Renal cortical epithelial cell (primary cell): ENCODE results near the gene FBXL4. TPM values are rescaled to one million over a fixed set of nuclear protein-coding genes. Genes with fewer than 3 reads are reported as not detected.

Experiments
- DNase-seq: peaks from one replicate; pipeline ENCODE4 v3.0.0-alpha.2; 2011; ENCODE audit warnings: low read depth
- total RNA-seq: library from RNA; depleted of rRNA; stranded (reverse); fragments of >200 nt; gene quantifications from 2 replicates; pipeline ENCODE4 v1.2.3, GENCODE V29; 2014

The FBXL4 gene
- 20.0 and 39.4 TPM in 2 replicates for total RNA-seq

DNA sequence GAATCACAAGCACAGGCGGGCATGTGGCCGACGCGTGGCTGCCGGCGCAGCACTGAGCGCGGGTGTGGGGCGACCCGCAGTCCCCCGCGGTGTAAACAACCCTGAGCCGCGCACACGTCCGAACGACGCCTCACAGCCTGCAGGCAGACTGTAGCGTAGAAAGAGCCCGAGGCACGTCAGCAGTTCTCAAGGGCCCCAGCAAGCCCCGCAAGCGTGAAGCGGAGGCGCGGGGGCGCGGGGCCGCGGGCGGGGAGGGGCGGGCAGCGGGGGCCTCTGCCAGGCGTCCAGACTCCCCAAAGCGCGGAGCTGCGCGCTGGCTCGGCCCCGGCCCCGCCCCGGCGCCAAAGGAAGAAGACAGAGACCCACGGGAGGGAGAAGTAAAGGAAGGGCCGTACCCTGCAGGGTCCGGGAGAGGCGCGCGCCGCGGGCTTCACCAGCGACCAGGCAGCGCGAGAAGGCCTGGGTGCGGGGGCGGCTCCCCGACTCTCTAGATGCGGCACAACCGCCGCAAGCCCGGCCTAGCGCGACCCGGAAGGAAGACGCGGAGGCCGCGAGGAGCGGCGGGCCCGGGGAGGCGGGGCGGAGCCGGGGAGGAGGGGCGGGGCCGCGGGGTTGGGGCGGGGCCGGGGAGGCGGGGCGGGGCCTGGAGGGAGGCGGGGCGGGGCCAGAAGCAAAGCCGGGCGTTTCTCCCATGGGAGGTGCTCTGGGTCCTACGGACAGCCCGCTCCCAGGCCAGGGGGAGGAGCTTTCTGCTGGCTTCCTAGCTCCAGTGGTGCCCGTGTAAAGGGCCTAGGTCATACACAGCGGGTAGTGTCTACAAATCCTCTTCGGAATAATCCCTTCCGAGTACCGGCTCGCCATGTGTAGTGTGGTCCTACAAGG is at the start of gene FBXL4:
Gene FBXL4 (minus strand): TSS at position 536 of the 882 bp plus-strand sequence. CDS start 20,958 bp downstream, outside the sequence.
- DNase-seq: peak; percentile 65

GRCh38 chr6:98995116-98995515 is 47.4 kb upstream of the FBXL4 start:
- DNase-seq: no peak

GRCh38 chr6:98992535-98992934 is 44.8 kb upstream of the FBXL4 start:
- no peak for DNase-seq

- DNase-seq: no peak
These were observed 38.4 kb upstream of the FBXL4 start for GRCh38 chr6:98986071-98986615.

- DNase-seq: no peak
These were observed 37.6 kb upstream of the FBXL4 start for GRCh38 chr6:98985391-98985790.

DNA sequence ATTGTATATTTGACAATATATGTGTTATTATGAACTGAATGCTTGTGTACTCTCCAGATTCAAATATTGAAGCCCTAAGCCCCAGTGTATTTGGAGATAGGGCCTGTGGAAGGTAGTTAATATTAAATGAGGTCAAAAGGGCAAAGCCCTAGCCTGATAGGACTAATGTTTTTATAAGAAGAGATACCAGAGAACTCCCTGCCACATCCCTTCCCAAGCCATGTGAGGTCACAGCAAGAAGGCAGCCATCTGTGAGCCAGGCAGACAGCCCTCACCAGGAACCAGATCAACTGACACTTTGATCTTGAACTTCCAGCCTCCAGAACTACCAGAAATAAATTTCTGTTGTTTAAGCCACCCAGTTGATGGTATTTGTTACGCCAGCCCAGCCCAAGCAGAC is 36.4 kb upstream of the FBXL4 start:
- DNase-seq: no peak

- no peak for DNase-seq
These were observed 33.7 kb upstream of the FBXL4 start for GRCh38 chr6:98981473-98981872.

GRCh38 chr6:98980819-98981218 is 33.1 kb upstream of the FBXL4 start:
- peak; percentile 28 for DNase-seq

GRCh38 chr6:98977671-98978292 is 30.0 kb upstream of the FBXL4 start:
- DNase-seq: peak; percentile 81

DNA sequence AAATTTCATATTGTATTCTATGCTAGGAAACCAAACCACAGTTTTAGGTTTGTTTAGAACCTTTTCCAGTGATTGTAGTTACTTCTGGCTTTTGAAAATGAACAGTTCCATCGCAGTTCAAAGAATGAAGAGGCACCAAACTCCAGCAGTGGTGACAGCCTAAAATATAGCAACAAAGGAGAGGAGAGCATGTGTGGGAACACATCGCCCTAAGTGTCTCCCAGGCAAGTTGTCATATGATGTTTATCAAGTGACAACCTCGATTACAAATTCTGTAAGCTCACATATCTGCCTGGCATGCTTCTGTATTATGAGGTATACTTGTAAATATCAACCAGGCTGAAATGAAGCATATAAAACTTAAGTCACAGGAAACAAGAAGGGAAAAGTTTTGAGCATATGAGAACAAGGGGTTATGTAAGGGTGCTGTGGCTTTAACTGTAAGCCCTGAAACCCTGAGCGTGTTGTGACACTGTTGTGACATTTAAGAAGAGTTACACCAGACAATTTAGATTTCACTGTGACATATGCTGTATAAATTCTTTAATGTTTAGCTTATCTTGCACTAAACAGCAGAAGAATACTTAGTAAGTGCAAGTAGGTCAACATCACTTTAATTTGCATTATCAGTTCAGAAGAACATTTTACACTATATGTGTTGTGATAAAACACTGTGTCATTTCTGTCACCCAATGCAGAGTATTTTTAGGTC is 29.1 kb upstream of the FBXL4 start:
- no peak for DNase-seq

DNA sequence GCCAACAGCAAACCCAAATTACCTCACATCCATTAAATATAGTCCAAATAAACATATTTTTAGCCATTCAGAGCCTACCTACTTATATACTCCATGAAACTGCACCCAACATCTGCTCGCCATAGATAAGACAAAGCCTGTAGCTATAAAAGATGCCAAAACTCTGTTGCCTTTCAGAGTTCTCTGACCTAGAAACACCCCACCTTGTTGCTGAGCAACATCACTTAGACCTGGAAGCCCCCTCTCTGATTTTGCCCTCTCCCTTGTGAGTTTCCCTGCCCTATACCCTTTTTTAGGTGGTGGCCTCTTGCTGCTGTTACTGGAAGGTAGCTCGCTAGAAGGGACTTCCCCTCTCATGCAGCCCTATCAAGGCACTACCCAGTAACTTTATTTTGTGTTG is 27.7 kb upstream of the FBXL4 start:
- no peak for DNase-seq

DNA sequence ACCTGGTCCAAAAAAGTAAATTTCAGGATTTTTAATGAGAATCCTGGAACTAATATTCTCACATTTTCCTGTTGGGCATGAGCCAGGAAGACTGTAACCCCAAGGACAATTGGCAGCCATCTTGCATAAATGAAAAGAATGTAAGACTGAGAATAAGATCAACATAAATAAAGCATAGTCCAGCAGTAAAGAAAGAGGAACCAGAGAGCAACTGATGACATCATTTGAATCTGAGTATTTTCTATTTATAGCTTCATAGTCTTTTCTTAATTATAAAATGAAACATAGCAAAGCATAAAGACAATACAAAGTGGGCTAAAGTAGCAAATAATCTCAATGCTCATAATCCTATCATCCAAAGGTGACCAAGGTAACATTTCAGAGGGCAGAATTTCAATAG is 26.6 kb upstream of the FBXL4 start:
- no peak for DNase-seq

GRCh38 chr6:98973571-98973970 is 25.8 kb upstream of the FBXL4 start:
- no peak for DNase-seq

GRCh38 chr6:98971303-98971702 is 23.6 kb upstream of the FBXL4 start:
- DNase-seq: no peak

DNA sequence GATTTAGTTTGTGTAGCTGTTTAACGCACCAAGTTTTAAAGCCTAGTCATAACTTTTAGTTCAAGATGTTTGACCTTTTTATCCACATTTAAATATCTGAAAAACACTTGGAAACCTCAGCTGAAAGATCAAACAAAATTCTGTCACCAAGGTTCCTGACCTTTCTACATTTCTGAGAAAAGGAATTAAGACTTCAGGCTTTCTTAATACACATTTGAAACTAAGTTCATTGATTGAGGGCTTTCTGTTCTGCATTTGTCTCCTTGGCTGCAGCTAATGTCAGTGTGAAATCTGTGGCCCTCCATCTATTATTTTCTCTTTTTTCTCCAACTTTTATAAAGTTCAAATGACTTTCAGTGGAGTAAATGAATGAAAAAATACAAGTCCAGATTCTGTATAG is 22.7 kb upstream of the FBXL4 start:
- no peak for DNase-seq

DNA sequence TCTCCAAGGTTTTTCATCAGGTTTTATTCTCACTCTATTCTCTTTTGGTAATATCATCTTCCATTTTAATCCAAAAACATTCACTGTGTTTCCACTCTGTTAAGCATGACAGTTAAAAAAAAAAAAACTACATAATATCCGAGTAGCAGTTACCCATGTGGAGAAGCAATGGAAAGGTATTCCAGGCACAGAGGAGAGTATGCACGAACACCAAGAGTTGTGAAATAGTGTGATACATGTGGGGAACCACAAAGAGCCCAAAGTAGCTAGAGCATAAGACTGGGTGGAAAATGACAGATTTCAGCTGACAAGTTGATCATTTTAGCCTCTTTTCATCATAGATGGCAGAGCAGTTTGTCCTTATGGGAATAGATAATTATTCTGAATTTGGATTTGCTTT is 19.9 kb upstream of the FBXL4 start:
- DNase-seq: peak; percentile 59

DNA sequence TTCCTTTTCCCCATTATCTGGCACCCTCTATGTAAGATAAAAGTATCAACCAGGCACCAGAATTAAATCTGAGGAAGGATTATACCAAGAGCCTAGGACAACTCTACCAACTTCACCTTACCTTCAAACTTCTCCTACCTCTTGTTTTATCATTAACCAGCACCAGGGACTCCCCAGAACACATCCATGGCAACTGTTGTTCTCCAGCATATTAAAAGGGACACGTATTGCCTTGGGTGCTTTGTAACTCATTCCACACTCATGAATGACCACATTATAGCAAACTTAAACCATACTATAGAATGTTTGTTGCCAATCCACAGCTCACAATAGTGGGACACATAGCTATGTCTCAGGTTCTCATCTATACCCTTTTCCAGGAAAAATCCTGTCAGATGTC is 11.9 kb upstream of the FBXL4 start:
- peak; percentile 85 for DNase-seq

GRCh38 chr6:98958776-98959175 is 11.0 kb upstream of the FBXL4 start:
- peak; percentile 57 for DNase-seq

DNA sequence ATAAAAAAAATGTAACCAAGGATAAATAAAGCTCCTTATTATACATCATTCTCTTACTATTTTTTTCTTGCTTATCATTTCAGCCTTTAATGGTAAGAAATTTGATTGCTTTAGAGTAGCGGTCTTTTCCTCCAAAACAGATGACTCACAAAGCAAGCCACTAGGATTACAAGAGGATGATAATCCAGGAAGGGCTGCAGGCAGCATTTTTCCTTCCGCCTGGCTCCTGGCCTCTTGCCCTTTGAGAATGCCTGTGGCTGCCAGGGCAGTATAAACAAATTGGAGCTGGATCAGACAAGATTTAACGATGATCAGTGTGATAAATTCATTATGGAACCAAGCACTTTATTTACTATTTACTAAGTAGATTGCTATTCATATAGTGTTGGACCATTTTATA is 9.7 kb upstream of the FBXL4 start:
- DNase-seq: peak; percentile 84

GRCh38 chr6:98949589-98949988 is 1.8 kb upstream of the FBXL4 start:
- DNase-seq: no peak

DNA sequence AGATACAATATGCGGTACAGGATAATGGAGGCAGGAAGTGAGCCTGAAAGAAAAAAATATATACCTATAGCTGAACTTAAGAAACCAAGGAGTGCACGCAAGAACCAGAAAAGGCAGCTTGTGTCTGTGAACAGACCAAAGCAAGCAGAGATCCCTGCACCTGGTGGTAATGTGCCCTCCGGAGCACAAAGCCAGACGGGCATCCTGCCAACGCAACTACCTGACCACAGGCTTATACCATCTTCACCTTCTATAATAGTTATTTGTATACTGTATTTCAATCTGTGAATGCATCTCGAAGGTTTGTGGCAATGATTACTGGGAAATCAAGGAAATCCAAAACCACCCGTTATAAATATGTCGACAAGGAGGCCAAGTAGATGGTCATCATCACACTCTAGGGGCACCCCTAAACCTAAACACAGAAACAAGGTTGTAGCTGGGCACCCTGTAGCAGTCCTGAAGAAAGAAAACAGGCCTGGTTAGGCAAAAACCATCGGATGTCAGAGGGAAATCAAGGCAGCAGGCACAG is 801 bp downstream of the FBXL4 start:
- peak; percentile 43 for DNase-seq

DNA sequence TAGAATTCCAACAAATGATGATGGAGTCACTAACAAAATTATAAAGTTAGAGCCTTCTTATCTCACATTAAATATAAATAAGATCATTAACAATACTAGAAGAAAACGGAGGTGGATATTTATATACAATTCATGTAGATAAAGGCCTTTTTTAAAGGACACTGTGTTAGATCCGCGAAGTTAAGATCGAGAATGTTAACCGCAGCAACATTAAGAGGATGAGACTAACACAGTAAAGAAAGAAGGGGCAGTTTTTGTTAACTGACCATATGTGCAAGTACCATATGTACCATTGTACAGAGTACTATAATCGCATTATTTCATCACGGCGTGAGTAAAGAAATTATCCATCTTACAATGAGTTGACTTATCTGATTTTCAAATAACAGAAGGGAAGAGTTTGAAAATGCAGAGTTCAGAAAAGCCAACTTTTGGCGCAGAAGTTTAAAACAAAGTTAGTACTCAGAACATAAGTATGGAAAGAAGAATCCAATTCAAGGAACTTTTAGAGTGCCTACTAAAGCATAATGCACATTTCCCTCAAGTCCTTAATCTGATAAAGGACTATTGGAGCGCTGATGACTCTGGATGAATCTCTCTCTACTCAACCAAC is 1.4 kb downstream of the FBXL4 start:
- DNase-seq: no peak
